Stimulated activated CD4-positive, alpha-beta T cell treated with anti-CD3 and anti-CD28 coated beads, TNF-alpha, amount 100 ng/mL, for 48 hours (primary cell): ENCODE measurements around the gene HOXC9.

Experiments used
- DNase-seq, 3 donors: peaks; one replicate each; pipeline ENCODE4 v3.0.0-alpha.2; 2020; ENCODE audit warnings: low read depth in 3 of 3

The HOXC9 gene

GRCh38 chr12:54015018-54015931 lies 15.3 kb downstream of the HOXC9 start:
- DNase-seq: no peak

GRCh38 chr12:54016051-54016450 lies 16.1 kb downstream of the HOXC9 start:
- no peak for DNase-seq

DNA sequence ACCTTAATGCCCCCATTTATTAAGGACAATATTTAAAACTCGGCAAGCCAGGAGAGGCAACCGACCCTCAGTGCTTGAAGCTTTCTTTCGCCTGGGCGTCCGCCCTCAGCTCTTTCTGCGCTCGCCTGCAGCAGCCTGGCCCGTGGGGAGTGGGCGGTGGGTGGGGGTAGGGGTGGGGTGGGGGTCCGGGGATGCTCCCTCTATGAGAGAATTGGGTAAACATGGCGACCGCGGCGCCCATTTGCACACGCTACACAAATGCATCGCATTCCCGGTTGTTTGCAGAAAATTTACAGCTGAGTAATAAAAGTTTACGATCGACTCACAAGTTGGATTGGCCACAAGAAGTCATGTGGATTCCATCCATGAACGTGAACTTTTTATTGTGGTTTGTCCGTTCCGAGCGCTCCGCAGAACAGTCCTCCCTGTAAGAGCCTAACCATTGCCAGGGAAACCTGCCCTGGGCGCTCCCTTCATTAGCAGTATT lies 16.6 kb downstream of the HOXC9 start:
- no peak for DNase-seq

DNA sequence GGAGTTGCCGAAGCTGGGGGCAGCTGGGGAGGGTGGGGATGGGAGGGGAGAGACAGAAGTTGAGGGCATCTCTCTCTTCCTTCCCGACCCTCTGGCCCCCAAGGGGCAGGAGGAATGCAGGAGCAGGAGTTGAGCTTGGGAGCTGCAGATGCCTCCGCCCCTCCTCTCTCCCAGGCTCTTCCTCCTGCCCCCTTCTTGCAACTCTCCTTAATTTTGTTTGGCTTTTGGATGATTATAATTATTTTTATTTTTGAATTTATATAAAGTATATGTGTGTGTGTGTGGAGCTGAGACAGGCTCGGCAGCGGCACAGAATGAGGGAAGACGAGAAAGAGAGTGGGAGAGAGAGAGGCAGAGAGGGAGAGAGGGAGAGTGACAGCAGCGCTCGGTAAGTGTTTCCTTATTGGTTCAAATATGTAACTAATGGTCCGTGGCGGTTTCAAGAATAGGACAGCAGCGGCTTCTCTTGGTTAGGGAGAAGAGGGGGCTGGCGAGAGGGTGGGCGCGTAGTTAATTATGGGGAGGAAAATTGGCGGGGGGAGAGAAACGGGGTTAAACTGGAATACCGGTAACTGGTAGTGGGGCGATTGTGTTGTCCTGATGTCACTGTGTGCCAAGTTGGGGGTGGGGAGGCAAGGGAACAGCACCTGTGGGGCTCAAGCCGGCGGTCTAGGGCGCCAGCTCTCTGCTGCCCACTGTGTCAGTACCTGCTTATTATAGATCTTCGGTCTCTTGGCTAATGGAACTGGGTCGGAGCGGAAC lies 17.2 kb downstream of the HOXC9 start:
- no peak for DNase-seq

DNA sequence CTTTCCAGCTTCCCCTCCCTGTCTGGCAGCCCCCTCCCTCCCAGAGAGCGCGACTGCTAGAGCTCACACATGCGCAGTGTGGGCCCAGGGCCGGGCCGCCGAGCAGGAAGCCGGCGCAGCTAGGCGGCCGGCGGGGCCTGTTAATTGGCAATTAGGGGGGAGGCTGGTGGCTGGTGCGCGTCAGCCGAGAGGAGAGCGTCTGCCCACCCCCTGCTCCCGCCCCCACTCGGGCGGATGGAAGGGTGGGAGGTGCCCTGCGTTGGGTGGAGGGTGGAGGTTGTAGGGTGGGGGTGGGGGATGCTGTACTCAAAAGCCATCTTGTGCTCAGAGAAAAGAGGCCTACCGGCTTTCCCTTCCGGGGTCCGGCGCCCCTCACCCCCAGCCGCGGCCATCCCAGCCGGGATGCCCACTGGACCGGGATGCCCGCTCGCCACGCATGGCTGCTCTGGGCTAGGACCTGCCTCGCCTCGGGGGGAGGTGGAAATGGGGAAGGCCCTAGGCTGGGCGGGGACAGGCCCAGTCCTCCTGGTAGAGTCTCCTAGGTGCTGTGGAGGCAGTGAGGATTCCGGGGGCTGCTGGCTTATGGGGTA lies 18.0 kb downstream of the HOXC9 start:
- DNase-seq: peak in 2 of 3 donors; percentile 34 to 65

DNA sequence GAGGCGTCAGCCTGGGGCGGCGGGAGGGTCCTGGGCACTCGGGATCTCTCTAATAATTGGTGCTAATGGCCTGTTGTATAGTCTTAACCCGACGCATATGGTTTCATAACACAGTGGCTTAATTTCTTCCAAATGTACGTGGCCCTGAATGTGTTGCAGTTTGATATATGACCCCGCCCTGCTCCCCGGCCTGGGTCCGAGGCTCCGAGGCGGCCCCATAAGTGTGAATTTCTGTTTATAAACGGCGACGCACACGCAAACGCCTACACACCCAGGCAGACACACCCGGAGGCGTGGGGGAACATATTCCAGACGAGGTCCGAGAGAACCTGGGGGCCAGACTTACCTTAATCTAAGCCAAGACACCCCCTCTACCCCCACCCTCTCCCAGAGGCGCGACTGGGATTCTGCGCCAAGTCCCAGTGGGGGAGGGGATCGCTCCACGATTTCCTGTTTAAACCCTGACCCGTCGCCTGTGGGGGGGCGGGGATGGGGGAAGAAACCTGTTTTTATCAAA lies 18.6 kb downstream of the HOXC9 start:
- no peak for DNase-seq

DNA sequence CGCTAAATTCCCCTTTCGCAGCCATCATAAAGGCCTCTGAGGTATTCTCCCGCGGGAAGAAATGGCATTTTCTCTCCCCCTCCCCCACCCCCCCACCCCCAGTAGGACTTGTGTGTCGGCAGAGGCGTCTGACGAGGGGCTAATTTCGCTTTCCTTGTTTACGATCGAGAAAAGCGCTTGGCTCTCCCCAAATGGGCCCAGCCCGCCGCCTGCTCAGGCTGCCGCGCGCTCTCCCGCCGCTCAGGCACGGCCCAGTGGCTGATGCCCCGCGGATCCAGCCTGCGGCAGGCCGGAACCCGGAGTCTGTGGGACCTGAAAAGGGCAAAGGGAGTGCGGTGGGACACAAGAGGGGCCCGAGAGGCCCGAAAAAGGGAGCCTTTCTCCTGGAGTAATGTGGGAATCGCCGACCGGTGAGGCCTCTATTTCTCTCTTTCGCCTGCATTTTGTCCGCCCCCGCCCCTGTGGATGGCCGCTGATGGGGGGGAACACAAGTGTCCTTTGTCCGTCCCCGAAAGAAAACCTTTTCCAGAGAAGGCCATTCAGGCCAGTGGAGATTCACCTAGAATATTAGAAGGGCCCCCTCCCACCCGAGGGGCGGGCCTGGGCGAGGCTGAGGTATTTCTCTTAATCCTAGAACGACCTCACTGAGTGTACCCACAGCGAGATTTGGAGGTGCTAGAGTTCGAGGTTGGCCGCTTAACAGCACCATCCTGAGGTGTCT lies 19.3 kb downstream of the HOXC9 start:
- no peak for DNase-seq

DNA sequence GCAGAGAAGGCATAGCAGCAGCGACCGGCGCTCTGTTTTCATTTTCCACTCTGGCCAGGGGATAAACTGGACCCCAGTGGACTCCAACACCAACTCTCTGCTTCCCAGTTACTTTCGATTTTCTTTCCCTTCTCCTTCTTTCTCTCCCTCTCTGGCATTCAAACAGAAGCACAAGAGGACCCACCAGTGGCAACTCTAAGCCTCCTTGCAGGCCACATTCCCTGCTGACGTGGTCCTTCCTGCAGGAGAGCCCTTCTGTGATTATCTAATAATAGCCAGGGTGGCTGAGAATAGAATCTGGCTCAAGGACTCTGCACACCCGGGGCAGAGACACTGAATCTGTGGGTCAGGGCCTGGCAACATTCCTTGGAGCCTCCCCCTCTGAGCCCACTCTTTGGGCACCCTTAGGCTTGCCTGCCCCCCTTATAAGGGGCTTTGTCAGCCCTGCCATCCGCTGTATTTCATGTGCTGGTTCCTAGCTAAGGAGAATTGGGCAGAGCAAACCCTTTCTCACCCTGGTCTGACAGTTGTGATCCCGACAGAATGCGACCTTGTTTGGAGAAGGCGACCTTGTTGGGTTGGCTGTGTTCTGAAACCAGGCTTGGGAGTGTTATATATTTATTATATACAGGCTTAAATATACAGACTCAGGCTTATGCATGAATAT lies 20.1 kb downstream of the HOXC9 start:
- no peak for DNase-seq

DNA sequence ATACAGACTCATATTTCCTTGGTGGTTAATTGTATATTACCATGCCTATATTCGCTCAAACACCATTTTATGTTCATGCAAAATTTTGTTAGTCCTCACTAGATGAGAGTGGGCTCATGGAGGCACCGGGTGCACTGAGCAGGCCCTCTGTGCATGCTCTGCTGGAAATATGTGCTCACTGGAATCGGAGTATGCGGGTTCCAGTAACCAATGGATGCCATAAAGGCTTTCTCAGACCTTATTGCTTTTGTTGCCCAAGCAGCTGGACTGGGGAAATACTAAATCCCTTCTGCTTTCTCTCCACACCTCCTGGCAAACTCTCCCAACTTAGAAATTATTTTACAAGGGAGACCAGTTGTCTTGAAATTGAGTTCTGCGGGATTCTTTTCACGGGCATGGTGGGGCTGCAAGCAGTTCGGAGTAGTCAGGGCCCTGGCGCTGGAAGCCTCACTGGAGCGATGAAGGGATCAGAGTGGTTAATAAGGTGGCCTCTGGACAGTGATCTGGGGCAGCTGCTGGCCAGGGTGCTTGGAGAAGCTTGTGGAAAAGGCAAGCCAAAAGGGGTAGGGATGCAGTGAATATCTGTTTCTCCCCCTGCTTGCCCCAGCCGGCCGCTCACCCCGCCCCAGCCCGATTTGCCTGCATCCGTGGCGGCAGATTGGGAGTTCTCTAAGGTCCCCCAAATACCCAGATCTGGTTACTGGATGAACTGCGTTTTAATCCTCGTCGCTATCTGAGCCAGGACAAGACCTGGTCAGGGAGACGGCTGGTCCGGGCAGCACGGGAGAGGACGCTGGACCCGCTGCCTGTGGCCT lies 20.8 kb downstream of the HOXC9 start:
- DNase-seq: no peak

GRCh38 chr12:54021432-54022013 lies 21.6 kb downstream of the HOXC9 start:
- DNase-seq: no peak

- no peak for DNase-seq
Measured at GRCh38 chr12:54022960-54023884, 23.3 kb downstream of the HOXC9 start.

DNA sequence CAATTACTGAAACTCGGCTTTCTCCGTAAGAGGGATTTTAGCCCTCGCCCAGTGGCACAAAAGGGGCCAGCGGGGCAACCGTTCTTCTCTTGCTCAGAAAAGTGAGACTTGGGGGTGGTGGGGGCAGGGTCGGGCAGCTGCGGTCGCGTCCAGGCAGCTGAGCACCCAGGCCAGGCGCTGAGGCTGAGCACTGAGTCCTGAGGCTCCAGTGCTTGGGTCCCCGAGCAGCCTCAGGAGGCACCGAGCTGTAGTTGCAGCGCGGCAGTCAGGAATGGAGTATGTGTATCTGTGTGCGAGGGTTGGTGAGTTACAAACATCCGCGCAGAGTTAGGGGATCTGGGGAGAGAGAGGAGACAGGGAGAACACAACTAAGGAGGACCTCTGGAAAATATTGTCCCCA lies 24.2 kb downstream of the HOXC9 start:
- no peak for DNase-seq

DNA sequence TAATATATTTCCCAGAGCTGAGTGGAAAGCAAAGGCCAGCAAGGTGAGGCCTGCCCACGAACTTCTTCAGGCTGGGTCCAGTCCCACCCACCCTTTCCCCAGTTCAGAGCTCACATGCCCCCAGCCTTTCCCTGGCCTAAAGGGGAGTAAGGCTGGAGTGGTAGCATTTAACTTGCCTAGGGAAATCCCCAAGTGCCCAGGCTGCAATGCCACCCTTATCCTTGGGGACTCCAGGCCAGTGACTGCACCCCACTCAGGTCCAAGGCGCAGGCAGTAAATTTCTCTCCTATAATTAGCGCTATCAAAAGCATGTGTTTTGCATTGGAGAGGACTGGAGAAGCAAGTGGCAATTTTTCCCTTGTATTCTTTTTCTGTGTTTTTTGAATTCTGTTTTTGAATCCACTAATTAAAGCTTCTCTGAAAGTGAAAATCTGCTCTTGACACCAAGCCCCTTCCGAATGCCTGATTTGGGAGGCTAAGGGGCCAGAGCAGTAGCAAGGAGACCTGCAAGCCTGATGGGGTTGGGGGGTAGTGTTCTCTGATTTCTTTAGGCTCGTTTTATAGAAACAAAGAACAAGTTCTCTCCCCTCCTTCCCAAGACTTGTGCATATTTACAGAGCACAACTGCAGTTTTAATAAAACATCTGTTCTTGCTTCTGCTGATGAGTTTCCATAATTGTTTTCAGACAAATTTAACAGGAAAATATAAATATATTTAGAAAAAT lies 24.8 kb downstream of the HOXC9 start:
- no peak for DNase-seq

- no peak for DNase-seq
Measured at GRCh38 chr12:54025499-54026405, 25.8 kb downstream of the HOXC9 start.

DNA sequence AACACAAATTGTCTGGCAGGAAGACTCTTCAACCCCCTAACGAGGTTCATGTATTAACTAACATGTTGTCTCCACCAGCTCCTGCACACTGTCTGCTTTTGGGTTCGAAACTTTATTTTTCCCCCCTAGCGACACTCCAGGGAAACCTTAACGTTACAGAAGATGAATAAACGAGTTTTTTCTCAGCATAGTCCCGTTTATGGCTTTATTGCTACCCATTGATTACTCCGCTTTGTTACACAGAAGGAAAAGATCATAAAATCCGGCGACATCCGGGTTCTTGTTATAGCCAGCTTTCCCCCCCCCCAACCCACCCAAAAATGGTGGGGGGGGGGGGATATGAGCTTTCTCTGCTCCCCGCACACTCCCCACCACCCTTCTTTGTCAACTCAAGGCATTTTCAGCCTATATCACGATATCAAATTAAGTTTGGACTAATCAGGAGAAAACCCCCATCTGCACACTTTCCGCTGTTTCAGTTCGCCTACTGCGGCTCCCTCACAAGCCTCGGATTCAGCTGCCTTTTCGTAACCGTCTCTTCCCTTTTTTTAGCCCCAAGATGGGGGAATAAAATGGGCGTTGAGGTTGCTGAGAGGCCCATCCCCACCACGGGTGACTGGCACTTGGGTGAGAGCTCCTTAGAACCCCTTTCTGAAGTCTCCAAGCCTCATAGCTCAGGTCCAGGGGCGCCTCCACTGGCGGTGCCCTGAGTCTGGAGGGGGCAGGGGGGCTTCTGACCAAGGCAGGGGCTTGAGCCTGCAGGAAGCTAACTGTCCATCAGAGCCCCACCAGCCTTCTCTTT lies 26.9 kb downstream of the HOXC9 start:
- no peak for DNase-seq

DNA sequence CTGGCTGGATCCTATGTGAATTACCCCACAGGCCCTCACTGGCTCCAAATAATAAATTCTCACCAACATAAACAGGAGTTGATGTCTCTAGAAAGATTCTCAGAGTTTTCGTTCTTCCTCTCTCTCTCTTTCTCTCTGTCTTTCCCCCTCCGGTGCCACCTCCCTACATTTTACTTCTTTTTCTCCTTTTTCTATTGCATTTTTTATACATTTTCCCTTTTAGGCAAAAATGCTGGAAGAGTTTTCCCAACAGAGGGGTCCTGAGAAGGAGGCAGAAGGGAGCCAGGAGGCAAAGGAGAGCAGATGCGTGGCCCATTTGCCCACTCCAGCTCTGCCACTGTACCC lies 27.5 kb downstream of the HOXC9 start:
- no peak for DNase-seq
